H9 (cell line): Measurements from ENCODE around the gene FILIP1. TPM values are rescaled to one million over a fixed set of nuclear protein-coding genes. Genes with fewer than 3 reads are reported as not detected.

Experiments
- DNase-seq: peaks from one replicate; pipeline ENCODE4 v3.0.0-alpha.2; 2017
- H2AFZ ChIP-seq: one replicate; pipeline ENCODE4 v1.6.1; 2013; ENCODE audit warnings: mild to moderate bottlenecking, low read length, control low read depth, moderate library complexity
- H2AK5ac ChIP-seq: 2 replicates; pipeline ENCODE4 v1.6.1; 2013; ENCODE audit warnings: low read length, control low read depth, mixed read lengths; ENCODE audit not compliant: insufficient read length
- H2BK120ac ChIP-seq: one replicate; pipeline ENCODE4 v1.6.1; 2013; ENCODE audit warnings: low read depth, mild to moderate bottlenecking, low read length, control low read depth, inconsistent platforms; ENCODE audit not compliant: poor library complexity, severe bottlenecking
- H2BK12ac ChIP-seq: 2 replicates; pipeline ENCODE4 v1.6.1; 2013; ENCODE audit warnings: low read length, control low read depth, mixed read lengths, low read depth; ENCODE audit not compliant: insufficient read length
- H2BK15ac ChIP-seq: 2 replicates; pipeline ENCODE4 v1.6.1; 2013; ENCODE audit warnings: low read depth, low read length, control low read depth
- H2BK20ac ChIP-seq: one replicate; pipeline ENCODE4 v1.6.1; 2013; ENCODE audit warnings: low read depth, mild to moderate bottlenecking, low read length, control low read depth, inconsistent platforms; ENCODE audit not compliant: poor library complexity, severe bottlenecking
- H2BK5ac ChIP-seq: 2 replicates; pipeline ENCODE4 v1.6.1; 2013; ENCODE audit warnings: low read length, control low read depth, mixed read lengths; ENCODE audit not compliant: insufficient read length
- H3K14ac ChIP-seq: 2 replicates; pipeline ENCODE4 v1.6.1; 2013; ENCODE audit warnings: low read length, control low read depth; ENCODE audit not compliant: insufficient read depth
- H3K18ac ChIP-seq: 2 replicates; pipeline ENCODE4 v1.6.1; 2013; ENCODE audit warnings: low read depth, mild to moderate bottlenecking, mixed read lengths, low read length, control low read depth; ENCODE audit not compliant: insufficient read length
- H3K23ac ChIP-seq: 2 replicates; pipeline ENCODE4 v1.6.1; 2013; ENCODE audit warnings: low read length, control low read depth, mixed read lengths, low read depth; ENCODE audit not compliant: insufficient read length
- H3K23me2 ChIP-seq: 2 replicates; pipeline ENCODE4 v1.6.1; 2013; ENCODE audit warnings: low read depth, mild to moderate bottlenecking, mixed read lengths, low read length, control low read depth; ENCODE audit not compliant: insufficient read length, poor library complexity, severe bottlenecking
- H3K27ac ChIP-seq: 2 replicates; pipeline ENCODE4 v1.5.1; 2013; ENCODE audit warnings: low read length, control low read depth, mixed read lengths, low read depth; ENCODE audit not compliant: insufficient read length
- H3K27me3 ChIP-seq: 2 replicates; pipeline ENCODE4 v1.6.1; 2013; ENCODE audit warnings: low read length, control low read depth, inconsistent platforms; ENCODE audit not compliant: insufficient read depth
- H3K4ac ChIP-seq: 2 replicates; pipeline ENCODE4 v1.6.1; 2013; ENCODE audit warnings: low read depth, mild to moderate bottlenecking, control low read depth, inconsistent platforms, low read length, moderate library complexity
- H3K4me1 ChIP-seq: 2 replicates; pipeline ENCODE4 v1.6.1; 2013; ENCODE audit warnings: low read length, control low read depth, inconsistent platforms; ENCODE audit not compliant: insufficient read depth
- H3K4me2 ChIP-seq: 2 replicates; pipeline ENCODE4 v1.6.1; 2013; ENCODE audit warnings: low read length, control low read depth, mixed read lengths; ENCODE audit not compliant: insufficient read length, insufficient read depth
- H3K56ac ChIP-seq: 2 replicates; pipeline ENCODE4 v1.6.1; 2013; ENCODE audit warnings: low read depth, mild to moderate bottlenecking, mixed read lengths, low read length, control low read depth; ENCODE audit not compliant: insufficient read length
- H3K79me1 ChIP-seq: 2 replicates; pipeline ENCODE4 v1.6.1; 2013; ENCODE audit warnings: low read depth, mild to moderate bottlenecking, moderate library complexity, low read length, control low read depth, inconsistent platforms; ENCODE audit not compliant: insufficient read depth, poor library complexity, severe bottlenecking
- H3K79me2 ChIP-seq: 2 replicates; pipeline ENCODE4 v1.6.1; 2013; ENCODE audit warnings: low read length, control low read depth, inconsistent platforms; ENCODE audit not compliant: insufficient read depth
- H3K9ac ChIP-seq: 2 replicates; pipeline ENCODE4 v1.6.1; 2013; ENCODE audit warnings: low read length, control low read depth, mixed read lengths; ENCODE audit not compliant: insufficient read length; ENCODE audit errors: extremely low read depth
- H3K9me3 ChIP-seq: one replicate; pipeline ENCODE4 v1.6.1; 2013; ENCODE audit warnings: low read depth, low read length, inconsistent platforms; ENCODE audit not compliant: control insufficient read depth
- H3T11ph ChIP-seq: one replicate; pipeline ENCODE4 v1.6.1; 2013; ENCODE audit warnings: mild to moderate bottlenecking, low read length, control low read depth, inconsistent platforms
- H4K20me1 ChIP-seq: one replicate; pipeline ENCODE4 v1.6.1; 2013; ENCODE audit not compliant: control insufficient read depth, insufficient read length, insufficient read depth
- H4K5ac ChIP-seq: 2 replicates; pipeline ENCODE4 v1.6.1; 2013; ENCODE audit warnings: low read depth, mild to moderate bottlenecking, mixed read lengths, low read length, control low read depth; ENCODE audit not compliant: insufficient read length
- H4K8ac ChIP-seq: replicated peaks from 2 replicates; pipeline ENCODE4 v1.6.1; 2013; ENCODE audit warnings: low read length, control low read depth, mixed read lengths, low read depth; ENCODE audit not compliant: insufficient read length
- H4K91ac ChIP-seq: 2 replicates; pipeline ENCODE4 v1.6.1; 2013; ENCODE audit warnings: low read depth, mild to moderate bottlenecking, moderate library complexity, mixed read lengths, low read length, control low read depth; ENCODE audit not compliant: insufficient read length
- H3K27ac Mint-ChIP-seq, 3 experiments: 2 replicates in 2 of 3; 3 replicates in 1 of 3; pipeline ENCODE4 v1.8.0; 2020 to 2021; ENCODE audit warnings: mixed read lengths in 3 of 3, mild to moderate bottlenecking in 1 of 3, moderate library complexity in 1 of 3
- H3K27me3 Mint-ChIP-seq: 2 replicates; pipeline ENCODE4 v1.8.0; 2021; ENCODE audit warnings: low read depth, mild to moderate bottlenecking, moderate library complexity, mixed read lengths
- H3K36me3 Mint-ChIP-seq, 3 experiments: 2 replicates in 2 of 3; 3 replicates in 1 of 3; pipeline ENCODE4 v1.8.0; 2020 to 2021; ENCODE audit warnings: low read depth in 3 of 3, mixed read lengths in 3 of 3; ENCODE audit not compliant: insufficient read depth in 1 of 3
- H3K4me1 Mint-ChIP-seq, 2 experiments: 2 replicates each; pipeline ENCODE4 v1.8.0; 2020; ENCODE audit warnings: mixed read lengths in 2 of 2
- H3K4me3 Mint-ChIP-seq, 2 experiments: 2 replicates in 1 of 2; 3 replicates in 1 of 2; pipeline ENCODE4 v1.8.0; 2020 to 2021; ENCODE audit warnings: mild to moderate bottlenecking in 2 of 2, mixed read lengths in 2 of 2, moderate library complexity in 1 of 2
- H3K9me3 Mint-ChIP-seq, 2 experiments: 2 replicates in 1 of 2; 3 replicates in 1 of 2; pipeline ENCODE4 v1.8.0; 2020; ENCODE audit warnings: mild to moderate bottlenecking in 2 of 2, mixed read lengths in 2 of 2, moderate library complexity in 1 of 2
- WGBS: extraction: QIAGEN DNeasy Blood & Tissue Kit; methylation state at CpG from one replicate; pipeline ENCODE4 v1.1.7; 2013; ENCODE audit warnings: missing lambda C conversion rate, low lambda C conversion rate, mixed read lengths; ENCODE audit not compliant: insufficient read length; ENCODE audit errors: extremely low coverage; 5-methylcytosine and 5-hydroxymethylcytosine counted together
- total RNA-seq: library from RNA; stranded (reverse); gene quantifications from 2 replicates; pipeline ENCODE4 v1.2.1, GENCODE V29; 2021
- TF ChIP-seq, protein P1 (sequence below): fragments of 200-600 bp; sonication (generic); conservative IDR thresholded peaks from 3 replicates; pipeline ENCODE4 v1.8.0; 2021; ENCODE audit warnings: antibody characterized with exemption, mild to moderate bottlenecking

Gene FILIP1
- total RNA-seq, 1 experiment from 2014 or later: 10.5 TPM

DNA sequence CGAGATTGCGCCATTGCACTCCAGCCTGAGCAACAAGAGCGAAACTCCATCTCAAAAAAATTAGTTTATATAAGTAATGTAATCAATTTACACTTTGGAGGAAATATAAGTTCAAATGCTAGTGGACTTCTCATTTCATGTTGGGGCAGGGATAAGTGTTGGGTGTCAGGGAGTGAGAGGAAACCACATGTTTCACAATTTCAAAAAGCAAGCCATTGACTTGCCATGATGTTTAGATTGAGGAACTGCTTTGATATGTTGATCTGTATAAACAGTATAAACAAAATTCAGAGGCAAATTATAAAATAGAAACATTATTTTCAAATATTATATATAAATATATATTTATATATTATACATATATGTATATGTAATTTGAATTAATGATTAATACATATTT, 42.7 kb downstream of the FILIP1 start:
- no peak overlapping the region for H3K14ac ChIP-seq
- no peak overlapping the region for H3K18ac ChIP-seq
- no peaks in the 10 kb centered on the region for H3K27me3 ChIP-seq
- Mint-ChIP-seq H3K27ac (no peak overlapping the region), H3K27me3 (no peaks in the 10 kb centered on the region), H3K4me3 (no peak overlapping the region), H3K9me3 (no peaks in the 10 kb centered on the region), H3K4me1 (no peaks in the 10 kb centered on the region; a peak in 1 of 4 replicates), H3K36me3 (no peaks in the 10 kb centered on the region)
- no peaks in the 10 kb centered on the region for H3K9me3 ChIP-seq
- no peak overlapping the region for H2BK5ac ChIP-seq
- H4K91ac ChIP-seq: no peak overlapping the region
- H4K5ac ChIP-seq: no peak overlapping the region
- H3K4me2 ChIP-seq: no peak overlapping the region
- no peaks in the 10 kb centered on the region for H3K23me2 ChIP-seq
- no peak for DNase-seq
- no peaks in the 10 kb centered on the region for H3K79me1 ChIP-seq
- no peaks in the 10 kb centered on the region for H4K20me1 ChIP-seq
- H2BK12ac ChIP-seq: no peak overlapping the region
- no peak overlapping the region for H3T11ph ChIP-seq
- no peaks in the 10 kb centered on the region for H3K4me1 ChIP-seq
- no peak overlapping the region for H3K56ac ChIP-seq
- H2AFZ ChIP-seq: no peak overlapping the region
- H3K79me2 ChIP-seq: no peaks in the 10 kb centered on the region
- TF ChIP-seq, protein P1, sequence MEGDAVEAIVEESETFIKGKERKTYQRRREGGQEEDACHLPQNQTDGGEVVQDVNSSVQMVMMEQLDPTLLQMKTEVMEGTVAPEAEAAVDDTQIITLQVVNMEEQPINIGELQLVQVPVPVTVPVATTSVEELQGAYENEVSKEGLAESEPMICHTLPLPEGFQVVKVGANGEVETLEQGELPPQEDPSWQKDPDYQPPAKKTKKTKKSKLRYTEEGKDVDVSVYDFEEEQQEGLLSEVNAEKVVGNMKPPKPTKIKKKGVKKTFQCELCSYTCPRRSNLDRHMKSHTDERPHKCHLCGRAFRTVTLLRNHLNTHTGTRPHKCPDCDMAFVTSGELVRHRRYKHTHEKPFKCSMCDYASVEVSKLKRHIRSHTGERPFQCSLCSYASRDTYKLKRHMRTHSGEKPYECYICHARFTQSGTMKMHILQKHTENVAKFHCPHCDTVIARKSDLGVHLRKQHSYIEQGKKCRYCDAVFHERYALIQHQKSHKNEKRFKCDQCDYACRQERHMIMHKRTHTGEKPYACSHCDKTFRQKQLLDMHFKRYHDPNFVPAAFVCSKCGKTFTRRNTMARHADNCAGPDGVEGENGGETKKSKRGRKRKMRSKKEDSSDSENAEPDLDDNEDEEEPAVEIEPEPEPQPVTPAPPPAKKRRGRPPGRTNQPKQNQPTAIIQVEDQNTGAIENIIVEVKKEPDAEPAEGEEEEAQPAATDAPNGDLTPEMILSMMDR: no peak
- H4K8ac ChIP-seq: no peak overlapping the region
- no peak overlapping the region for H3K4ac ChIP-seq
- no peak overlapping the region for H2AK5ac ChIP-seq
- no peak overlapping the region for H3K23ac ChIP-seq
- H3K27ac ChIP-seq: no peak overlapping the region
- no peak overlapping the region for H2BK15ac ChIP-seq
- no peak overlapping the region for H2BK120ac ChIP-seq
- H3K9ac ChIP-seq: no peak overlapping the region
- no CpG with 5 or more reads among the region's 3 CpGs for WGBS
- H2BK20ac ChIP-seq: no peak overlapping the region
